MCF 10A (cell line): ENCODE measurements around the gene SEMA3A. TPM values are rescaled to one million over a fixed set of nuclear protein-coding genes. Genes with fewer than 3 reads are reported as not detected.
A peak's percentile ranks its signal among the peaks of the same experiment; 100 is the strongest.

Source experiments
- BruUV-seq: library from RNA; stranded (reverse); fragments of 400-500 nt; replicated peaks from 2 replicates; lab custom pipeline; 2021; lab: Mats Ljungman, UMichigan
- CTCF ChIA-PET: fragments of 300-600 bp; sonication (Branson Sonifier 250); formaldehyde crosslinking; extraction: SDS; loops from one replicate; lab custom pipeline; 2021; ENCODE audit warnings: antibody characterized with exemption, inconsistent platforms; lab: Yijun Ruan, JAX
- POLR2A ChIA-PET: fragments of 300-600, 350-650 bp; sonication (Branson Sonifier 250); formaldehyde crosslinking; extraction: SDS; loops from one replicate; lab custom pipeline; 2020; ENCODE audit warnings: antibody characterized with exemption, inconsistent platforms; lab: Yijun Ruan, JAX
- DNase-seq: peaks from one replicate; pipeline ENCODE4 v3.0.0-alpha.2; 2018; ENCODE audit not compliant: unreplicated experiment
- H3K27ac Mint-ChIP-seq: one replicate; pipeline ENCODE4 v1.8.0; 2022; ENCODE audit warnings: mild to moderate bottlenecking, low read depth, mixed read lengths; ENCODE audit not compliant: unreplicated experiment
- H3K27me3 Mint-ChIP-seq: one replicate; pipeline ENCODE4 v1.8.0; 2022; ENCODE audit warnings: mixed read lengths; ENCODE audit not compliant: insufficient read depth, unreplicated experiment
- H3K36me3 Mint-ChIP-seq: one replicate; pipeline ENCODE4 v1.8.0; 2022; ENCODE audit warnings: mild to moderate bottlenecking, moderate library complexity, mixed read lengths; ENCODE audit not compliant: insufficient read depth, unreplicated experiment
- H3K4me1 Mint-ChIP-seq: one replicate; pipeline ENCODE4 v1.8.0; 2022; ENCODE audit warnings: mixed read lengths; ENCODE audit not compliant: insufficient read depth, unreplicated experiment
- H3K4me3 Mint-ChIP-seq: one replicate; pipeline ENCODE4 v1.8.0; 2022; ENCODE audit warnings: mild to moderate bottlenecking, moderate library complexity, mixed read lengths; ENCODE audit not compliant: unreplicated experiment
- H3K9me3 Mint-ChIP-seq: one replicate; pipeline ENCODE4 v1.8.0; 2022; ENCODE audit warnings: mixed read lengths; ENCODE audit not compliant: unreplicated experiment
- intact Hi-C: fragments of 100-400 bp; cut with micrococcal nuclease; formaldehyde crosslinking; loops from 2 replicates; pipeline ENCODE4 v1.14.1; 2022
- total RNA-seq: library from RNA; stranded (reverse); gene quantifications from 2 replicates; pipeline ENCODE4 v1.2.3, GENCODE V29; 2022
- TF ChIP-seq, protein P1 (sequence below): fragments of 200-600 bp; IDR thresholded peaks from one replicate; pipeline ENCODE4 v1.8.0; 2022; ENCODE audit warnings: antibody characterized with exemption, mild to moderate bottlenecking; ENCODE audit not compliant: unreplicated experiment

SEMA3A gene
- total RNA-seq, 1 experiment from 2014 or later: 3.2 TPM

DNA sequence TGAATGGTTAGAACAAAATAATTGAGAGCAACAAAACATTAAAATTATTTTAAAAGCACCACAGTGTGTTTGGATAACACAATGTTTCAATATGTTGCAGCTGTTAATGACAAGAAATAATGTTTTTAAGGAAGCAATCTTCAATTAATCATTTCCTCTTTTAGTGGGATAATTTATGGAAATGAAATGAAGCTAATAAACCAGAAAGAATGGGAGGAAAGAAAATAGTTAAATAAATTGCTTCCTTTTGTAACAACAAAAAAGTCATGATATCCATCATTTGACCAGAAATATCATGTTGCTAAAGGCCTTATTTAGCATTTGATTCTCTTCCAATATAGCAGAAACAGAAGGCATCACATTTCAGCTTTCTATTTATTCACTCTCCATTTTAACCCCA is 224.5 kb downstream of the SEMA3A start:
- Mint-ChIP-seq H3K9me3 (no peaks in the 10 kb centered on the region), H3K27ac (no peak overlapping the region)

DNA sequence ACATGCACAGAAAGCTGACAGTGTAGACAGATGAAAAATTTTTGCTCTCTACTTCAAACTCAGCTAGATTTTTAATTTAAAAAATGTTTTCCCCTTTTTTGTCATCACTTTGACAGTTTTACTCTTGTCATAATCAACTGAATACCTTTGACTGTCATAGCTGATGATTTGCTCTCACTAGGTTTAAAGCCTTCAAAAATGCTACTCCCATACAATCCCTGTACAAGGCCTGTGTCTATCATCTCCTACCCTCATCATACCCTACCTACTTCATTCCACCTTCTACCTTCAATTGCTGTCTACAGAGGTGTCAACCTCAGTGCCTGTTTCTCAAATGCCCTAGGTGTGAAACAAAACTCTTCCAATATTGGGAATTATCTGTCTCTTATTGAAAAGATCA is 230.3 kb downstream of the SEMA3A start:
- H3K9me3 Mint-ChIP-seq: no peaks in the 10 kb centered on the region
- intact Hi-C loops: no loop called here
- no peak overlapping the region for H3K4me3 Mint-ChIP-seq
- no peaks in the 10 kb centered on the region for H3K4me1 Mint-ChIP-seq
- ChIA-PET CTCF (interaction anchor here (1.1 to 1.5 kb wide), 3 partner anchors 28 to 1059 kb away, joined by 4 to 11 read pairs (median 4); no protein-coding TSS in a partner anchor), POLR2A (interaction anchor here (0.6 kb wide), 2 partner anchors 353 to 1043 kb away, joined by 3 read pairs; no protein-coding TSS in a partner anchor)
- DNase-seq: no peak
- no peaks in the 10 kb centered on the region for H3K36me3 Mint-ChIP-seq
- no TSS peak for BruUV-seq
- TF ChIP-seq, protein P1, sequence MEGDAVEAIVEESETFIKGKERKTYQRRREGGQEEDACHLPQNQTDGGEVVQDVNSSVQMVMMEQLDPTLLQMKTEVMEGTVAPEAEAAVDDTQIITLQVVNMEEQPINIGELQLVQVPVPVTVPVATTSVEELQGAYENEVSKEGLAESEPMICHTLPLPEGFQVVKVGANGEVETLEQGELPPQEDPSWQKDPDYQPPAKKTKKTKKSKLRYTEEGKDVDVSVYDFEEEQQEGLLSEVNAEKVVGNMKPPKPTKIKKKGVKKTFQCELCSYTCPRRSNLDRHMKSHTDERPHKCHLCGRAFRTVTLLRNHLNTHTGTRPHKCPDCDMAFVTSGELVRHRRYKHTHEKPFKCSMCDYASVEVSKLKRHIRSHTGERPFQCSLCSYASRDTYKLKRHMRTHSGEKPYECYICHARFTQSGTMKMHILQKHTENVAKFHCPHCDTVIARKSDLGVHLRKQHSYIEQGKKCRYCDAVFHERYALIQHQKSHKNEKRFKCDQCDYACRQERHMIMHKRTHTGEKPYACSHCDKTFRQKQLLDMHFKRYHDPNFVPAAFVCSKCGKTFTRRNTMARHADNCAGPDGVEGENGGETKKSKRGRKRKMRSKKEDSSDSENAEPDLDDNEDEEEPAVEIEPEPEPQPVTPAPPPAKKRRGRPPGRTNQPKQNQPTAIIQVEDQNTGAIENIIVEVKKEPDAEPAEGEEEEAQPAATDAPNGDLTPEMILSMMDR: no peak
- no peak overlapping the region for H3K27ac Mint-ChIP-seq
- no peaks in the 10 kb centered on the region for H3K27me3 Mint-ChIP-seq

More for the DNA sequence above, 224.5 kb downstream of the SEMA3A start:
- H3K4me1 Mint-ChIP-seq: no peaks in the 10 kb centered on the region
- POLR2A ChIA-PET: no interaction called here
- H3K27me3 Mint-ChIP-seq: no peaks in the 10 kb centered on the region
- CTCF ChIA-PET: interaction anchor here (0.6 kb wide), 1 partner anchor 1047 kb away, joined by 3 read pairs; no protein-coding TSS in a partner anchor
- H3K36me3 Mint-ChIP-seq: no peaks in the 10 kb centered on the region
- intact Hi-C loops: no loop called here
- no peak for DNase-seq
- BruUV-seq: no TSS peak
- H3K4me3 Mint-ChIP-seq: no peak overlapping the region
- TF ChIP-seq, protein P1: no peak

DNA sequence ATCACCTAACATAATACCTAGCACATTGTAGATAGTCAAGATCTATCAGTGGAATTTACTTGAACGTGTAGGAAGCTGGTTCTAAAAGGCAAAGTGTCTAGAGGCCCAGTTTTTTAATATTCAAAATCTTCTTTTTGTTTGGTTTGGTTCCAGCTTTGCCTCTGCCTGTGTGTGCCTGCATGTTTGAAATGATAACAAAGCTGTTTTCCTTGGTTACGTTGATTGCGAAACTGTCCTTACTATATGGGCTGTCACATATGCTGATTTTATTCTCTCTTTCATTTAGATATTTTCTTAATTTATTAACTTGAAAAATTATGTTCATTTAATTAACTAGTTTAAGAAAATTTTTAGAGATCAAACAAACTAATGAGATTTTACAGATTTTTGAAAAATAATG is 237.3 kb downstream of the SEMA3A start:
- CTCF ChIA-PET: interaction anchor here (0.8 to 4.0 kb wide), 6 partner anchors 8 to 1084 kb away, joined by 3 to 37 read pairs (median 6); no protein-coding TSS in a partner anchor
- POLR2A ChIA-PET: interaction anchor here (1.1 kb wide), 1 partner anchor 21 kb away, joined by 3 read pairs; no protein-coding TSS in a partner anchor
- TF ChIP-seq, protein P1: no peak
- Mint-ChIP-seq H3K27me3 (no peaks in the 10 kb centered on the region), H3K4me3 (no peak overlapping the region), H3K4me1 (peaks cover 5% of the 10 kb centered on the region), H3K36me3 (no peaks in the 10 kb centered on the region), H3K27ac (peak overlapping the region; percentile 22), H3K9me3 (no peaks in the 10 kb centered on the region)
- no TSS peak for BruUV-seq
- DNase-seq: peak; percentile 30
- intact Hi-C loops: no loop called here

DNA sequence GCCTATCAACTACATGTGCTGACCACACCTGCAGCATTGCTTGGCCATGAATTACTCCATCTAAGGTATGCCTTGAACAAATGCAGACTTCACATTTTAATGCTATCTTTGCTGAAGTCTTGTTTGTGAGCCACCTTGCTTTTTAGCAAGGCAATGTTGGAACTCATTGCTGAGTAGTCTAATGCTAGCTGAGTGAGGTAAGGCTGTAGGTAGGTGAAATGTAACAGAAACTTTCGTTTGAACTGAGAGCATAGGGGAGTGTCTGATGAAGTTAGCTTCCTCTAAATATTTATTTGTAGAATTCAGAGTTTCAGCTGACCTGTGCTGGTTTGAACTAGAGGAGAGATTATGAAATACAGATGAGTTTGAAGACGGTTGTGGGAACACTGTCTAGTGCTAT is 238.5 kb downstream of the SEMA3A start:
- peaks cover 5% of the 10 kb centered on the region for H3K4me1 Mint-ChIP-seq
- peak overlapping the region; percentile 22 for H3K27ac Mint-ChIP-seq
- no peaks in the 10 kb centered on the region for H3K36me3 Mint-ChIP-seq
- no TSS peak for BruUV-seq
- H3K27me3 Mint-ChIP-seq: no peaks in the 10 kb centered on the region
- intact Hi-C loops: no loop called here
- H3K4me3 Mint-ChIP-seq: no peak overlapping the region
- TF ChIP-seq, protein P1: no peak
- ChIA-PET CTCF (interaction anchor here (1.5 to 4.0 kb wide), 4 partner anchors 8 to 1067 kb away, joined by 4 to 37 read pairs (median 11); no protein-coding TSS in a partner anchor), POLR2A (no interaction called here)
- no peak for DNase-seq
- no peaks in the 10 kb centered on the region for H3K9me3 Mint-ChIP-seq
